Stimulated activated CD8-positive, alpha-beta memory T cell treated with anti-CD3 and anti-CD28 coated beads, Interleukin-12 subunit alpha, Interleukin-12 subunit beta, amount 100 ng/mL, for 1 hour (primary cell): ENCODE measurements around the gene SUCO.
"Not testable (repeated sequence)": the region's sequence is repeated elsewhere in the genome, so short reads cannot be mapped to it uniquely, and the experiment has no call there.

Experiments
- DNase-seq: peaks from one replicate; pipeline ENCODE4 v3.0.0-alpha.2; 2020; ENCODE audit warnings: low read depth

Gene SUCO

GRCh38 chr1:172612478-172612877, 79.5 kb downstream of the SUCO start:
- DNase-seq, result no peak

GRCh38 chr1:172613294-172613693, 80.3 kb downstream of the SUCO start:
- no peak for DNase-seq

- DNase-seq, result no peak
Measured at GRCh38 chr1:172616195-172616594, 83.2 kb downstream of the SUCO start.

GRCh38 chr1:172616636-172617035, 83.7 kb downstream of the SUCO start:
- DNase-seq, result no peak

GRCh38 chr1:172620603-172621002, 87.7 kb downstream of the SUCO start:
- DNase-seq, result not testable (repeated sequence)

GRCh38 chr1:172622541-172622940, 89.6 kb downstream of the SUCO start:
- DNase-seq, result no peak

- DNase-seq, result no peak
Measured at GRCh38 chr1:172623748-172624147, 90.8 kb downstream of the SUCO start.

- DNase-seq, result no peak
Measured at GRCh38 chr1:172626845-172627244, 93.9 kb downstream of the SUCO start.

GRCh38 chr1:172627702-172628101, 94.8 kb downstream of the SUCO start:
- DNase-seq, result no peak

GRCh38 chr1:172628401-172628800, 95.5 kb downstream of the SUCO start:
- no peak for DNase-seq

GRCh38 chr1:172629170-172629569, 96.2 kb downstream of the SUCO start:
- DNase-seq, result no peak

GRCh38 chr1:172629638-172630037, 96.7 kb downstream of the SUCO start:
- no peak for DNase-seq

- DNase-seq, result no peak
Measured at GRCh38 chr1:172630056-172630818, 97.3 kb downstream of the SUCO start.

- DNase-seq, result no peak
Measured at GRCh38 chr1:172630868-172631267, 97.9 kb downstream of the SUCO start.

- DNase-seq, result no peak
Measured at GRCh38 chr1:172637522-172637921, 104.6 kb downstream of the SUCO start.

- DNase-seq, result no peak
Measured at GRCh38 chr1:172638249-172638648, 105.3 kb downstream of the SUCO start.

GRCh38 chr1:172638885-172639831, 106.2 kb downstream of the SUCO start:
- peak; percentile 60 for DNase-seq

- no peak for DNase-seq
Measured at GRCh38 chr1:172640111-172640510, 107.2 kb downstream of the SUCO start.

GRCh38 chr1:172641492-172641891, 108.5 kb downstream of the SUCO start:
- no peak for DNase-seq

- DNase-seq, result no peak
Measured at GRCh38 chr1:172642970-172643369, 110.0 kb downstream of the SUCO start.

GRCh38 chr1:172646653-172647052, 113.7 kb downstream of the SUCO start:
- no peak for DNase-seq

- DNase-seq, result no peak
Measured at GRCh38 chr1:172647110-172647564, 114.2 kb downstream of the SUCO start.

- no peak for DNase-seq
Measured at GRCh38 chr1:172647987-172648386, 115.0 kb downstream of the SUCO start.
